Cardiac muscle cell (in vitro differentiated cells and primary cell): Measurements from ENCODE around the gene SENP2. TPM values are rescaled to one million over a fixed set of nuclear protein-coding genes. Genes with fewer than 3 reads are reported as not detected.
"Not testable (repeated sequence)": the region's sequence is repeated elsewhere in the genome, so short reads cannot be mapped to it uniquely, and the experiment has no call there.

Experiments
- DNase-seq, 2 donors: peaks; one replicate each; pipeline versions ENCODE4 v3.0.0 to v3.0.0-alpha.2; 2010 to 2017; ENCODE audit warnings: low read depth in 1 of 2, low spot score in 1 of 2
- H3K27ac ChIP-seq: fragments of 200-600 bp; sonication (generic); 2 replicates; pipeline ENCODE4 v1.5.1; 2016
- H3K27me3 ChIP-seq: fragments of 200-600 bp; sonication (generic); 2 replicates; pipeline ENCODE4 v1.6.0; 2016; ENCODE audit warnings: control low read depth
- H3K36me3 ChIP-seq: fragments of 200-600 bp; sonication (generic); 2 replicates; pipeline ENCODE4 v1.5.1; 2016; ENCODE audit warnings: control low read depth
- H3K4me1 ChIP-seq: fragments of 200-600 bp; sonication (generic); 2 replicates; pipeline ENCODE4 v1.8.1; 2017; ENCODE audit warnings: low read depth, mild to moderate bottlenecking, mixed run types
- H3K4me3 ChIP-seq: fragments of 200-600 bp; sonication (generic); 2 replicates; pipeline ENCODE4 v1.5.1; 2016; ENCODE audit warnings: mild to moderate bottlenecking
- H3K9me3 ChIP-seq: fragments of 200-600 bp; sonication (generic); 2 replicates; pipeline ENCODE4 v1.5.1; 2017; ENCODE audit warnings: low read depth, mild to moderate bottlenecking, control low read depth
- polyA plus RNA-seq: library from polyadenylated mRNA; unstranded; fragments of >200 nt; fragmentation: Nextera tagmentation; extraction: Ambion mirVana; gene quantifications from 2 replicates; pipeline ENCODE4 v1.2.1, GENCODE V29; 2016
- total RNA-seq: library from RNA; depleted of rRNA; stranded (reverse); fragments of >200 nt; gene quantifications from 2 replicates; pipeline ENCODE4 v1.2.3, GENCODE V29; 2016
- TF ChIP-seq, protein P1 (sequence below): IDR thresholded peaks from 2 replicates; pipeline ENCODE4 v1.5.1; 2012; ENCODE audit warnings: low read depth, mild to moderate bottlenecking, low read length

Gene SENP2
- total and polyA plus RNA-seq, 2 experiments from 2014 or later, result 26.9 to 53.6 TPM

DNA sequence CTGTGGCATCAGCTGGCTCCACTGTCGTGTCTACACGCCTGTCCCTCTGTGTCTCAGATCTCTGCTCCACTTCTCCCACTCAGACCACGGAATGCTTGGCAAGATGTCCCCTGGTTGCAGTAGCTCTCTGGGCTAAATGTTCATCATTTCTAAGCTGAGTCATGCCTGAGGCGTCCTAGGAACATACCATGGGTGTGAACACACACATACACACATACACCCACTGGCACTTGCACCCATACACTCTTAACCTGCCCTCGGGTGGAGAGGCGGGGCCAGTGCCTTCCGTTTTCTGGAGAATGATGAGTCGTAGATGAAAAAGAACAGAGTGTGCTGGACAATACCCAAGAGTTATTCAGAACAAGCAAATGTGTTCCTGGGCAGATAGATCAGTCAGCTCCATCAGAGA lies 72.4 kb downstream of the SENP2 start:
- peak in 1 of 2 donors; percentile 97 for DNase-seq
- Histone ChIP-seq H3K9me3 (no peaks in the 10 kb centered on the region), H3K4me1 (no peaks in the 10 kb centered on the region), H3K27me3 (no peaks in the 10 kb centered on the region), H3K4me3 (no peak overlapping the region), H3K36me3 (peaks cover 48% of the 10 kb centered on the region), H3K27ac (no peak overlapping the region)
- TF ChIP-seq, protein P1, sequence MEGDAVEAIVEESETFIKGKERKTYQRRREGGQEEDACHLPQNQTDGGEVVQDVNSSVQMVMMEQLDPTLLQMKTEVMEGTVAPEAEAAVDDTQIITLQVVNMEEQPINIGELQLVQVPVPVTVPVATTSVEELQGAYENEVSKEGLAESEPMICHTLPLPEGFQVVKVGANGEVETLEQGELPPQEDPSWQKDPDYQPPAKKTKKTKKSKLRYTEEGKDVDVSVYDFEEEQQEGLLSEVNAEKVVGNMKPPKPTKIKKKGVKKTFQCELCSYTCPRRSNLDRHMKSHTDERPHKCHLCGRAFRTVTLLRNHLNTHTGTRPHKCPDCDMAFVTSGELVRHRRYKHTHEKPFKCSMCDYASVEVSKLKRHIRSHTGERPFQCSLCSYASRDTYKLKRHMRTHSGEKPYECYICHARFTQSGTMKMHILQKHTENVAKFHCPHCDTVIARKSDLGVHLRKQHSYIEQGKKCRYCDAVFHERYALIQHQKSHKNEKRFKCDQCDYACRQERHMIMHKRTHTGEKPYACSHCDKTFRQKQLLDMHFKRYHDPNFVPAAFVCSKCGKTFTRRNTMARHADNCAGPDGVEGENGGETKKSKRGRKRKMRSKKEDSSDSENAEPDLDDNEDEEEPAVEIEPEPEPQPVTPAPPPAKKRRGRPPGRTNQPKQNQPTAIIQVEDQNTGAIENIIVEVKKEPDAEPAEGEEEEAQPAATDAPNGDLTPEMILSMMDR, result no peak

DNA sequence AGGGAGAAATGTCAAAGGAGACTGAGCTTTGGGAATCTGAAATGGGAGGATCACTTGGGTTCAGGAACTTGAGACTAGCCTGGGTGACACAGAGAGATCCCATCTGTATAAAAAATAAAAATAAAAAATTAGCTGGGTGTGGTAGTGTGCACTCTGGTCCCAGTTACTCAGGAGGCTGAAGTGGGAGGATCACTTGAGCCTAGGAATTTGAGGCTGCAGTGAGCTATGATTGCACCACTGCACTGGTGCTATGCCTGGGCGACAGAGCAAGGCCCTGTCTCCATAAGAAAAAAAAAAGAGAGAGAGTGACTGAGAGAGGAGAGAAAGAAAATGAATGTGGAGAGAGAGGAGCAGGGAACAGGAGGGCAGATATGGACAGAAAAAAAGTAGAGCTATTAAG lies 72.8 kb downstream of the SENP2 start:
- Histone ChIP-seq H3K36me3 (peaks cover 49% of the 10 kb centered on the region), H3K9me3 (no peaks in the 10 kb centered on the region), H3K4me3 (no peak overlapping the region), H3K27me3 (no peaks in the 10 kb centered on the region), H3K4me1 (no peaks in the 10 kb centered on the region), H3K27ac (no peak overlapping the region)
- DNase-seq, result peak in 1 of 2 donors; percentile 53
- TF ChIP-seq, protein P1, result no peak

DNA sequence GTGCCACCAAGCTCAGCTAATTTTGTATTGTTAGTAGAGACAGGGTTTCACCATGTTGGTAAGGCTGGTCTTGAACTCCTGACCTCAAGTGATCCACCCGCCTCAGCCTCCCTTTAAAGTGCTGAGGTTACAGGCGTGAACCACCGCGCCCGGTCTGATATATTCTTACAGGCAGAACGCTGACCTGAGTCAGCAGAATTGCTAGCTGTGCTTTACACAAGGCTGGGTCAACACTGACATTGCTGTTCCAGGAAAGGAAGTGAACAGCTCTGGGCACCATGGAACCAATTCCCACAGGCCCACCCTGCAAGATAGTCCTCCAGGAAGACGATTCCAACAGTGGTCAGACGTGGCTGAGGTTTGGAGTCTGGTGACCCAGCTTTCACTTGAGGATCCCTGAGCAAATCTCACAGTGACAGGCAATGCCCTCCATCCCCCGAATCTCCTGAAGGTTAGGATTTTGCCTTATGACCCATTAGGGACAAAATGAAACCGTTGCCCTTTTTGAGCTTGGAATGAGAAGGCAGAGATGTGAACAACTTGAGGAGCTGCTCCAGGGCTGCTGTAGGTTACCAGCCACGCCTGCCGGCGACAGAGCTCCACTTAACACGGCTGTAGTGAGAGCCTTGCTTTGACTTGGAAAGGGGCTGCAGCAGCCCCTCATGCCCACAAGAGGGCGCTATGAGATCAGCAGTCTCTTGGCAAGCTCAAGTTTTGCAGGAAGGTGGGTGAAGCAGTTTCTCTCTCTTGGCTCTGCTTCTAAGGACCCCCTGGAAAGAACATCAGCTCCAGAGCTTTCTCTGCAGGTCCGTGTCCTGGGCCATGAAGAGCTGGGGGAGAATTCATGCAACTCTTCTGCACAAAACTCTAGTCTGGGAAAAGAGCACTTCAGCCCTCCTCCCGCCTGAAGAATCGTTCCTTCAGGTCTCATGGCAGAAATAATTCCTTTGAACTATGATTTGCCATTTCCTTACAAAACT lies 74.1 kb downstream of the SENP2 start:
- peak; percentile 84 to 92 for DNase-seq
- Histone ChIP-seq H3K27ac (peak overlapping the region; percentile 58), H3K36me3 (peaks cover 47% of the 10 kb centered on the region), H3K9me3 (no peaks in the 10 kb centered on the region), H3K27me3 (no peaks in the 10 kb centered on the region), H3K4me3 (no peak overlapping the region), H3K4me1 (no peaks in the 10 kb centered on the region)
- TF ChIP-seq, protein P1, result peak; percentile 100

GRCh38 chr3:185661296-185661695 lies 75.2 kb downstream of the SENP2 start:
- H3K27me3 ChIP-seq, H3K4me3 ChIP-seq, H3K9me3 ChIP-seq, DNase-seq, H3K4me1 ChIP-seq: not testable (repeated sequence)
- Histone ChIP-seq H3K36me3 (peaks cover 37% of the 10 kb centered on the region), H3K27ac (peak overlapping the region; percentile 58)

- H3K9me3 ChIP-seq, result no peaks in the 10 kb centered on the region
- no peaks in the 10 kb centered on the region for H3K27me3 ChIP-seq
- H3K36me3 ChIP-seq, result peaks cover 33% of the 10 kb centered on the region
- H3K4me1 ChIP-seq, result no peaks in the 10 kb centered on the region
- H3K4me3 ChIP-seq, result no peak overlapping the region
- no peak for DNase-seq
- H3K27ac ChIP-seq, result peak overlapping the region; percentile 58
- TF ChIP-seq, protein P1, result no peak
Measured at GRCh38 chr3:185661772-185662171, 75.7 kb downstream of the SENP2 start.

DNA sequence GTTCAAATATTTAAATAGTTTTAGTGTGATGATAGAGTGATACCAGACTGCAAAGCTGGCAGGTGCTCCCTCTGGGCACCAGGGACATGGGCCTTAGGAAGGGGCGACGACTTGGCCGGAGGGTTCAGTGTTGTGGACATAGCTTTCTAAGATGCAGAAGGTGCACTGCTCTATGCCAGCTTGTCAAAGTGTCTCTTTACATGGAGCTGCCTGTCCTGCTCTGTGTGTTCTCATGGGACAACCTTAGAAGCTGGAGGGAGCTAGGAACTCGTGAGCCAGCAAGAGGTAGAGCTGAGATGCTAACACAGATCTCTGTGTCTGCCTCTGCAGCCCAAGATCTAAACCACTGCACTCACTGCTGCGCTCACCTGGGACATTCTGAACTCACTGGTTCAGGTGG lies 77.8 kb downstream of the SENP2 start:
- no peaks in the 10 kb centered on the region for H3K9me3 ChIP-seq
- TF ChIP-seq, protein P1, result no peak
- peaks cover 36% of the 10 kb centered on the region for H3K36me3 ChIP-seq
- H3K27me3 ChIP-seq, result no peaks in the 10 kb centered on the region
- no peaks in the 10 kb centered on the region for H3K4me1 ChIP-seq
- DNase-seq, result no peak
- H3K4me3 ChIP-seq, result no peak overlapping the region
- H3K27ac ChIP-seq, result no peak overlapping the region
